NOMO-1 treated with DMSO at 0.1 percent for 48 hours (cell line): ENCODE measurements around the gene NEDD8.
A peak's percentile ranks its signal among the peaks of the same experiment; 100 is the strongest.

Experiments used
- DNase-seq: peaks from one replicate; lab custom pipeline; 2025; ENCODE audit not compliant: unreplicated experiment; lab: John Stamatoyannopoulos, UW

The NEDD8 gene

GRCh38 chr14:24198814-24199524, 33.2 kb downstream of the NEDD8 start:
- no peak for DNase-seq

GRCh38 chr14:24197056-24197450, 35.1 kb downstream of the NEDD8 start:
- no peak for DNase-seq

GRCh38 chr14:24196071-24197055, 35.8 kb downstream of the NEDD8 start:
- peak; percentile 34 for DNase-seq

GRCh38 chr14:24195186-24196070, 36.7 kb downstream of the NEDD8 start, which contains the start of gene TM9SF1:
Gene TM9SF1, minus strand, starts transcription at chr14:24195441. Its CDS starts 422 bp downstream, at chr14:24195019.
- peak; percentile 67 for DNase-seq

- no peak for DNase-seq
These were observed 37.3 kb downstream of the NEDD8 start for GRCh38 chr14:24194873-24195185.

GRCh38 chr14:24194186-24194872, 37.8 kb downstream of the NEDD8 start:
- no peak for DNase-seq

- no peak for DNase-seq
These were observed 39.2 kb downstream of the NEDD8 start for GRCh38 chr14:24192933-24193332.

GRCh38 chr14:24190416-24190815, 41.8 kb downstream of the NEDD8 start:
- no peak for DNase-seq

GRCh38 chr14:24189460-24189859, 42.7 kb downstream of the NEDD8 start:
- DNase-seq, result no peak

GRCh38 chr14:24189059-24189375, 43.1 kb downstream of the NEDD8 start:
- DNase-seq, result no peak

- DNase-seq, result peak; percentile 92
These were observed 43.7 kb downstream of the NEDD8 start, which contains the start of gene IPO4 for GRCh38 chr14:24188251-24189058. Gene IPO4, minus strand, starts transcription at chr14:24188816. Its CDS starts 29 bp downstream, at chr14:24188787.

GRCh38 chr14:24187539-24187915, 44.6 kb downstream of the NEDD8 start:
- no peak for DNase-seq

- DNase-seq, result no peak
These were observed 45.2 kb downstream of the NEDD8 start for GRCh38 chr14:24186831-24187538.

- DNase-seq, result no peak
These were observed 46.4 kb downstream of the NEDD8 start for GRCh38 chr14:24185741-24186140.

- DNase-seq, result no peak
These were observed 47.1 kb downstream of the NEDD8 start for GRCh38 chr14:24185026-24185425.

GRCh38 chr14:24184104-24184970, 47.8 kb downstream of the NEDD8 start:
- no peak for DNase-seq

GRCh38 chr14:24183014-24183481, 49.1 kb downstream of the NEDD8 start:
- no peak for DNase-seq
